GM18498 (cell line): ENCODE data around the gene BYSL.

ENCODE experiments used
- ATAC-seq: cut with Tn5 transposase; IDR thresholded peaks from one replicate; pipeline ENCODE4 v1.9.1; 2021; ENCODE audit warnings: mild to moderate bottlenecking, moderate library complexity; ENCODE audit not compliant: unreplicated experiment

The BYSL gene

DNA sequence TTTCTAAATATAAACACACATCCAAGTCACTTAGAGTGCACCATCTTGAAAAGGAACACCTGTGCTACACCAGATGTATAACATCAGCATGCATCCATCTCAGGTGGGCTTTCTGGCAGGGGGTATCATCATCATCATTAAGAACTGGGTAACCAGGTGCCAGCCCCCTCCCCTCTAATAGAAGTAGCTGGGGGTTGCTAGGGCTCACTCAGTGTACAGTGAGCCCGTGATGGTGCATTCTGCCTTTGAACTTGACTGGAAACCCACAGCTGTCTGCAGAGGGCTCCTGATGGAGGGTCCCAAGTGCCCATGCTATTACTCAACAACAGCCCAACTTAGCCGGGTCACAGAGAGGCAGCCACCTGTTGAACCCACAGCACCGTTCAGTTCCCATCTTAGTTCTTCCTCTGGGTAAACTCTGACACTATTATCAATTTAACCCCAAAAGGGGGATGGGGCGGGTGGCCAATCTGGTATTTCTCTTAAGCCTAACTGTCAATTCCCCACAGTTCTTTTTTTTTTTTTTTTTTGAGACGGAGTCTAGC lies 53.1 kb downstream of the BYSL start:
- no peak for ATAC-seq

DNA sequence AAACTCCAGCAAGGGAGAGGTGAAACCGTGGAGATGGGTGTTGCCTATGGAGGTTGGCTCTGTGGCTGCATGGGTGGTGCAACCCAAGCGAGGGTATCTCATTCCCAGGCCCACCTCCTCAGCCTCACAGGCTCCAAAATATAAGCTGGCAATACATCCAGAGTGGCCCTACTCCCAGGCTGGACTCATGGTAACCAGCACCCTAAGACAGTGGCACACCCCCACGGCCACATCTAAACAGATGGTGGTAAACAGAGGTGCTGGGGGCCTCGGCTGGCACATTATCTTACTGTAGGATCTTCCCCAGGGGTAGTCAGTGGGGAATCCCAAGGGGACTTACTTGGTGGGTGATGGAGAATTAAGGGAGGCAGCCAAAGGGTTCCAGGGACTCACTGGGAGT lies 54.0 kb downstream of the BYSL start:
- ATAC-seq, result no peak

DNA sequence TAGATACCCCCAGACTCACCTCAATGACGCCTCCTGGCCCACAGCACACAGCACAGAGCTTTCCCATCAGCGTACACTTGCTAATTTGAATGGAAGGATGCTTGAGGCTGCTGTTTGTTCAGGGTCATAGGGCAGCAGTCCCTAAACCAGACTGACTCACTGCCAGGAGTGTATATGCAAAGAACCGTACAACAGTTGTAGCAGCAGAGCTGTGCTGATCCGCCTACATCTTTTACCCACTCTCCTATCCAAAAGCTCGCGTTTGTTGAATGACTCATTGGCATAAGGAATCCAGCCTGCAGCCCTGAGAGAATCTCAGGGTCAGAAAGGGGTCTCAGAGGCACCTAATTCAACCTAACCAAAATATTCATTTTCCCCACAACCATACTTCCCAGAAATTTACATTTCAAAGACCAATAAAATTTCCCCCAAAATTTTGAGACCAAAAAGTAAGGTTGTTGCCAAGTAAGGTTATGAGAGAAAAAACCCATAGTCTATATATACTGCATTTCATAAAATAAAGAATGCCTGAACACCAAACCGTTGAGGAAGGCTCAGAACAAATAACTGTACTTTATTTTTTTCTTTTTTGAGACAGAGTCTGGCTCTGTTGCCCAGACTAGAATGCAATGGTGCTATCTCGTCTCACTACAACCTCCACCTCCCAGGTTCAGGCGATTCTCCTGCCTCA lies 55.6 kb downstream of the BYSL start:
- ATAC-seq, result no peak
